ENCODE results near the gene AKIRIN2. TPM values are rescaled to one million over a fixed set of nuclear protein-coding genes. Genes with fewer than 3 reads are reported as not detected.
A peak's percentile ranks its signal among the peaks of the same experiment; 100 is the strongest.

AKIRIN2 gene
- total RNA-seq, 1 donor from 2014 or later = 49.0 TPM

GRCh38 chr6:87664921-87665485 lies 37.0 kb downstream of the AKIRIN2 start:
- ATAC-seq (no peak), DNase-seq (ENCODE audit: low spot score) (no peak)
- intact Hi-C loops (cut with DNase I) = no loop called here

GRCh38 chr6:87663434-87663833 lies 38.6 kb downstream of the AKIRIN2 start:
- intact Hi-C loops (cut with DNase I) = no loop called here
- no peak for DNase-seq (ENCODE audit: low spot score)
- peak; percentile 63 for ATAC-seq

- ATAC-seq (no peak), DNase-seq (ENCODE audit: low spot score) (no peak)
- intact Hi-C loops (cut with DNase I) = no loop called here
These were observed 40.5 kb downstream of the AKIRIN2 start for GRCh38 chr6:87661503-87661902.

- ATAC-seq (no peak), DNase-seq (ENCODE audit: low spot score) (no peak)
- intact Hi-C loops (cut with DNase I) = no loop called here
These were observed 41.0 kb downstream of the AKIRIN2 start for GRCh38 chr6:87661016-87661415.

- no peak for ATAC-seq
- DNase-seq (ENCODE audit: low spot score) = no peak
- intact Hi-C loops (cut with DNase I) = no loop called here
These were observed 41.7 kb downstream of the AKIRIN2 start for GRCh38 chr6:87660226-87660911.

GRCh38 chr6:87658516-87658915 lies 43.5 kb downstream of the AKIRIN2 start:
- DNase-seq (ENCODE audit: low spot score) = no peak
- intact Hi-C loops (cut with DNase I) = no loop called here
- ATAC-seq = no peak

GRCh38 chr6:87656857-87657256 lies 45.2 kb downstream of the AKIRIN2 start:
- intact Hi-C loops (cut with DNase I) = no loop called here
- DNase-seq (ENCODE audit: low spot score) (no peak), ATAC-seq (no peak)

- ATAC-seq (no peak), DNase-seq (ENCODE audit: low spot score) (no peak)
- intact Hi-C loops (cut with DNase I) = no loop called here
These were observed 46.2 kb downstream of the AKIRIN2 start for GRCh38 chr6:87655824-87656223.

GRCh38 chr6:87654875-87655454 lies 47.1 kb downstream of the AKIRIN2 start:
- intact Hi-C loops (cut with DNase I) = no loop called here
- no peak for ATAC-seq
- DNase-seq (ENCODE audit: low spot score) = no peak

GRCh38 chr6:87654122-87654521 lies 47.9 kb downstream of the AKIRIN2 start:
- ATAC-seq = no peak
- no peak for DNase-seq (ENCODE audit: low spot score)
- intact Hi-C loops (cut with DNase I) = no loop called here

GRCh38 chr6:87653074-87653962 lies 48.7 kb downstream of the AKIRIN2 start:
- intact Hi-C loops (cut with DNase I) = no loop called here
- ATAC-seq (no peak), DNase-seq (ENCODE audit: low spot score) (no peak)

GRCh38 chr6:87645080-87645479 lies 57.0 kb downstream of the AKIRIN2 start:
- no peak for DNase-seq (ENCODE audit: low spot score)
- no peak for ATAC-seq
- intact Hi-C loops (cut with DNase I) = no loop called here

- intact Hi-C loops (cut with DNase I) = no loop called here
- ATAC-seq = no peak
These were observed 60.9 kb downstream of the AKIRIN2 start for GRCh38 chr6:87641065-87641692.

GRCh38 chr6:87639373-87639772 lies 62.7 kb downstream of the AKIRIN2 start:
- intact Hi-C loops (cut with DNase I) = no loop called here
- ATAC-seq = no peak
- no peak for DNase-seq (ENCODE audit: low spot score)

More at GRCh38 chr6:87641065-87641692, 60.9 kb downstream of the AKIRIN2 start:
- DNase-seq (ENCODE audit: low spot score) = no peak

- ATAC-seq (no peak), DNase-seq (ENCODE audit: low spot score) (no peak)
- intact Hi-C loops (cut with DNase I) = no loop called here
These were observed 64.9 kb downstream of the AKIRIN2 start for GRCh38 chr6:87637106-87637505.

- ATAC-seq = no peak
- no peak for DNase-seq (ENCODE audit: low spot score)
- intact Hi-C loops (cut with DNase I) = no loop called here
These were observed 65.7 kb downstream of the AKIRIN2 start for GRCh38 chr6:87636315-87636714.

GRCh38 chr6:87633851-87634250 lies 68.2 kb downstream of the AKIRIN2 start:
- intact Hi-C loops (cut with DNase I) = no loop called here
- ATAC-seq (no peak), DNase-seq (ENCODE audit: low spot score) (no peak)

- intact Hi-C loops (cut with DNase I) = no loop called here
These were observed 71.3 kb downstream of the AKIRIN2 start for GRCh38 chr6:87630746-87631145.

GRCh38 chr6:87628881-87629280 lies 73.2 kb downstream of the AKIRIN2 start:
- intact Hi-C loops (cut with DNase I) = no loop called here
- DNase-seq (ENCODE audit: low spot score) (no peak), ATAC-seq (no peak)

More at GRCh38 chr6:87630746-87631145, 71.3 kb downstream of the AKIRIN2 start:
- ATAC-seq = no peak
- no peak for DNase-seq (ENCODE audit: low spot score)

All from sciatic nerve (tissue), 2 donors.